ENCODE measurements around the gene TRMT13.

- TF ChIP-seq EZH2 (IDR thresholded peaks at IDR 0.05) (no peak), CTCF (IDR thresholded peaks at IDR 0.05) (no peak), EZH2phosphoT487 (IDR thresholded peaks at IDR 0.05) (no peak)
Measured at GRCh38 chr1:100131623-100132022, 1.3 kb upstream of the TRMT13 start.
